Measurements from ENCODE around the gene PRKCE.

GRCh38 chr2:45652090-45653031 lies 886 bp downstream of the PRKCE start:
- TF ChIP-seq CTCF (conservative IDR thresholded peaks at IDR 0.05; ENCODE audit: low read depth, low read length) (no peak), EZH2 (IDR thresholded peaks at IDR 0.05; ENCODE audit: borderline replicate concordance, low read depth, low read length, poor library complexity, severe bottlenecking) (no peak)
